ENCODE measurements around the gene ZNF605. TPM values are rescaled to one million over a fixed set of nuclear protein-coding genes. Genes with fewer than 3 reads are reported as not detected.

The ZNF605 gene
- total RNA-seq, 2 donors from 2014 or later: 9.6 to 12.7 TPM

DNA sequence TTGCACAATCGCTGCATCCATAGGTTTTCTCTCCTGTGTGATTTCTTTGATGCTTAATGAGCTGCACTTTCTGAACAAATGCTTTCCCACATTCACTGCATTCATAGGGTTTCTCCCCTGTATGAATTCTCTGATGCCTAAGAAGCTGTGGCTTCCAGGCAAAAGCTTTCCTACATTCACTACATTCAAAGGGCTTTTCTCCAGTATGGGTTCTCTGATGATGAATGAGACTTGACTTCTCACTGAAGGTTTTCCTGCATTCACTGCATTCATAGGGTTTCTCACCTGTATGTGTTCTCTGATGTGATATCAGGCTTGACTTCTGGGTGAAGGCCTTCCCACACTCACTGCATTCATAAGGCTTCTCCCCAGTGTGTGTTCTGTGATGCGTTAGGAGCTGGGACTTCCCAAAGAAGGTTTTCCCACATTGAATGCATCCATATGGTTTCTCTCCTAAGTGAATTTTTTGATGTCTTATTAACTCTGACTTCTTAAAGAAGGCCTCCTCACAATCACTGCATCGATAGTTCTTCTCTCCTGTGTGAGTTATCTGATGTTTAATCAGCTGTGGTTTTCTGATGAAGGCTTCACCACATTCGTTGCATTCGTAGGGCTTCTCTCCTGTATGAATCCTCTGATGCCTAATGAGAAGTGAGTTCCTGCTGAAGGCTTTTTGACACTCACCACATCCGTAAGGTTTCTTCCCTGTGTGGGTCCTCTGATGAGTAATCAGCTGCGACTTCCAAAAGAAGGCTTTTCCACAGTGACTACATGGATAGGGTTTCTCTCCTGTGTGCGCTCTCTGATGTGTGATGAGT is 30.3 kb downstream of the ZNF605 start:
- H3K9me3 ChIP-seq: peaks cover 12% of the 10 kb centered on the region
- TF ChIP-seq POLR2AphosphoS5 (IDR thresholded peaks at IDR 0.05): no peak
- TF ChIP-seq CTCF (IDR thresholded peaks at IDR 0.05): no peak
- TF ChIP-seq POLR2A (IDR thresholded peaks at IDR 0.05): no peak
- H3K36me3 ChIP-seq: peaks cover 0 to under 1% of the 10 kb centered on the region in 2 donors
- H3K27me3 ChIP-seq (replicated peaks; ENCODE audit: insufficient read depth): no peaks in the 10 kb centered on the region
- 93% methylated on average over 8 of the region's 8 CpGs for WGBS
- intact Hi-C loops (cut with DNase I): no loop called here
- no peaks in the 10 kb centered on the region for H3K4me1 ChIP-seq (replicated peaks)
- H3K4me3 ChIP-seq: no peak overlapping the region
- no peak for DNase-seq (ENCODE audit: low spot score)
- H3K27ac ChIP-seq: no peak overlapping the region

GRCh38 chr12:132924356-132924755 is 31.8 kb downstream of the ZNF605 start:
- H3K9me3 ChIP-seq: peaks cover 12% of the 10 kb centered on the region

DNA sequence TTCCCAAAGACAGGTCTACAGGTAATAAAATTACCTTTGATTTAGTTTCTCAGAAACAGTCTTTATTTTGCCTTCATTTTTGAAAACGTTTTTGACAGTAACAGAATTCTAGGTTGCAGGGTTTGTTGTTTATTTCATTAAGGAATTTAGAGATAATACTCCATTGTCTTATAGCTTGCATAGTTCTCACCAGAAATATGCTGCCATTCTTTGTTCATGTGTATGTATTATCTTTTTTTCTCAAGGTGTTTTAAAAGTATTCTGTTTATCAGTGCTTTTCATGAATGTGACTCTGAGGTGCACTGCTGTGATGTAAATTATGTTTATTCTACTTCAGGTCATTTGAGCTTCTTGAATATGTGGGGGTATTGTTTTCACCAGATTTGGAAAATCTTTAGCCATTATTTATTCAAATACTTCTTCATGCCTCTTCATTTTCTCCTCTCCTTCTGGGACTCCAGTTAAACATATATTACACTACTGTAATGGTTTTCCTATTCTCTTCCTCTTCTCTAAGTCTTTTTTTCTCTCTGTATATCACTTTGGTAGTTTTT is 32.7 kb downstream of the ZNF605 start:
- WGBS: 51% methylated on average over 1 of the region's 1 CpG
- no peak overlapping the region for H3K27ac ChIP-seq
- no peaks in the 10 kb centered on the region for H3K27me3 ChIP-seq (replicated peaks; ENCODE audit: insufficient read depth)
- intact Hi-C loops (cut with DNase I): no loop called here
- TF ChIP-seq POLR2A (IDR thresholded peaks at IDR 0.05) (no peak), POLR2AphosphoS5 (IDR thresholded peaks at IDR 0.05) (no peak), CTCF (IDR thresholded peaks at IDR 0.05) (no peak)
- no peaks in the 10 kb centered on the region for H3K36me3 ChIP-seq
- H3K9me3 ChIP-seq: peaks cover 12% of the 10 kb centered on the region
- no peak for DNase-seq (ENCODE audit: low spot score)
- H3K4me1 ChIP-seq (replicated peaks): no peaks in the 10 kb centered on the region
- no peak overlapping the region for H3K4me3 ChIP-seq

More at GRCh38 chr12:132924356-132924755, 31.8 kb downstream of the ZNF605 start:
- H3K4me3 ChIP-seq: no peak overlapping the region
- H3K27me3 ChIP-seq (replicated peaks; ENCODE audit: insufficient read depth): no peaks in the 10 kb centered on the region
- TF ChIP-seq POLR2AphosphoS5 (IDR thresholded peaks at IDR 0.05) (no peak), POLR2A (IDR thresholded peaks at IDR 0.05) (no peak), CTCF (IDR thresholded peaks at IDR 0.05) (no peak)
- no peaks in the 10 kb centered on the region for H3K36me3 ChIP-seq
- no peak for DNase-seq (ENCODE audit: low spot score)
- WGBS: 98% methylated on average over 3 of the region's 3 CpGs
- intact Hi-C loops (cut with DNase I): no loop called here
- no peak overlapping the region for H3K27ac ChIP-seq
- H3K4me1 ChIP-seq (replicated peaks): no peaks in the 10 kb centered on the region

DNA sequence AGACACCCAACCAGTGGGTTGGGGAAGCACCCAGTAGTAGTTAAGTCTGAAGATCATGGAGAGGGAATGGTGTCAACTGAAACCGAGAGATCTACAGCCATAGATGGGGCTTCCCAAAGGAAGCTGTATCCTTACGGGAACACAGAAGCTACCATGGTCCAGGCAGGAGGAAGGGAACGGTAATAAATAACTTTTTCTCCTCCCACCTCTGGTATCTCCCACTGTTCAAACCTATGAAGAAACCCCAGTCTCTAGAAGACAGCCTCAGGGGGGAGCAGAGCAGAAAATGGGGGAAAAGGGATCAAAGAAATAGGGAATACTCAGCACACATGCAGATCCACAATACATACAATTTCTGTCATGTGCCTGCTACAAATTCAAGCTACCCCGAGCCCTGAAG is 33.4 kb downstream of the ZNF605 start:
- no peak overlapping the region for H3K27ac ChIP-seq
- H3K4me3 ChIP-seq: no peak overlapping the region
- TF ChIP-seq POLR2AphosphoS5 (IDR thresholded peaks at IDR 0.05) (no peak), CTCF (IDR thresholded peaks at IDR 0.05) (no peak), POLR2A (IDR thresholded peaks at IDR 0.05) (no peak)
- H3K27me3 ChIP-seq (replicated peaks; ENCODE audit: insufficient read depth): no peaks in the 10 kb centered on the region
- H3K36me3 ChIP-seq: no peaks in the 10 kb centered on the region
- 93% methylated on average over 4 of the region's 4 CpGs for WGBS
- intact Hi-C loops (cut with DNase I): no loop called here
- DNase-seq (ENCODE audit: low spot score): no peak
- H3K4me1 ChIP-seq (replicated peaks): no peaks in the 10 kb centered on the region
- peaks cover 12% of the 10 kb centered on the region for H3K9me3 ChIP-seq

GRCh38 chr12:132921685-132922084 is 34.4 kb downstream of the ZNF605 start:
- Histone ChIP-seq H3K27me3 (replicated peaks; ENCODE audit: insufficient read depth) (no peaks in the 10 kb centered on the region), H3K4me3 (no peak overlapping the region), H3K36me3 (no peaks in the 10 kb centered on the region), H3K27ac (no peak overlapping the region), H3K4me1 (replicated peaks) (no peaks in the 10 kb centered on the region), H3K9me3 (peaks cover 12% of the 10 kb centered on the region)
- TF ChIP-seq POLR2A (IDR thresholded peaks at IDR 0.05) (no peak), CTCF (IDR thresholded peaks at IDR 0.05) (no peak), POLR2AphosphoS5 (IDR thresholded peaks at IDR 0.05) (no peak)
- 81% methylated on average over 9 of the region's 9 CpGs for WGBS
- DNase-seq (ENCODE audit: low spot score): no peak
- intact Hi-C loops (cut with DNase I): no loop called here

Data from prostate gland (tissue), 2 donors.